HL-60 (cell line): ENCODE results near the gene IGFBP2.

Source experiments
- DNase-seq, 2 experiments: peaks; one replicate each; pipeline ENCODE4 v3.0.0-alpha.2; 2010 to 2020; ENCODE audit warnings: low read depth in 1 of 2, low spot score in 1 of 2
- H3K27ac ChIP-seq: fragments of 250-450 bp; sonication (Bioruptor Pico); replicated peaks from 2 replicates; pipeline ENCODE4 v1.5.1; 2020; ENCODE audit warnings: mild to moderate bottlenecking, moderate library complexity
- H3K27me3 ChIP-seq: fragments of 250-450 bp; sonication (Bioruptor Pico); 2 replicates; pipeline ENCODE4 v1.5.1; 2021; ENCODE audit warnings: mild to moderate bottlenecking, moderate library complexity; ENCODE audit not compliant: insufficient read depth, poor library complexity, severe bottlenecking
- H3K4me3 ChIP-seq: replicated peaks from 2 replicates; pipeline ENCODE4 v1.5.1; 2011; ENCODE audit warnings: mild to moderate bottlenecking, control low read depth, low read length; ENCODE audit not compliant: insufficient read depth
- CTCF ChIP-seq: IDR thresholded peaks from one replicate; pipeline ENCODE4 v1.5.1; 2011; ENCODE audit warnings: low read length, control low read depth, inconsistent platforms; ENCODE audit not compliant: insufficient read depth
- GABPA ChIP-seq: IDR thresholded peaks from 2 replicates; pipeline ENCODE4 v1.6.1; 2012; ENCODE audit warnings: low read depth
- POLR2AphosphoS5 ChIP-seq: IDR thresholded peaks from 2 replicates; pipeline ENCODE4 v1.6.1; 2012; ENCODE audit warnings: low read depth
- REST ChIP-seq: IDR thresholded peaks from 2 replicates; pipeline ENCODE4 v1.6.1; 2012; ENCODE audit warnings: low read depth; ENCODE audit not compliant: insufficient replicate concordance
- SPI1 ChIP-seq: IDR thresholded peaks from 2 replicates; pipeline ENCODE4 v1.6.1; 2012; ENCODE audit warnings: low read depth, mild to moderate bottlenecking, borderline replicate concordance

The IGFBP2 gene

GRCh38 chr2:216618785-216619184 is 14.4 kb upstream of the IGFBP2 start:
- DNase-seq: no peak
- TF ChIP-seq CTCF: no peak
- TF ChIP-seq GABPA: no peak
- TF ChIP-seq POLR2AphosphoS5: no peak
- TF ChIP-seq REST: no peak
- TF ChIP-seq SPI1: no peak
- Histone ChIP-seq H3K27me3 (no peaks in the 10 kb centered on the region), H3K4me3 (no peak overlapping the region), H3K27ac (no peak overlapping the region)

- peak in 1 of 2 experiments; percentile 49 for DNase-seq
- Histone ChIP-seq H3K27ac (no peak overlapping the region), H3K27me3 (no peaks in the 10 kb centered on the region), H3K4me3 (no peak overlapping the region)
- no peak for TF ChIP-seq REST
- no peak for TF ChIP-seq SPI1
- TF ChIP-seq POLR2AphosphoS5: peak; percentile 36; the same call in 1 of the 2 replicates
- TF ChIP-seq CTCF: no peak
- no peak; the same call in 1 of the 2 replicates for TF ChIP-seq GABPA
These were observed 13.5 kb upstream of the IGFBP2 start for GRCh38 chr2:216619411-216620393.

GRCh38 chr2:216620786-216621185 is 12.4 kb upstream of the IGFBP2 start:
- TF ChIP-seq CTCF: no peak
- no peak for TF ChIP-seq REST
- no peak for TF ChIP-seq SPI1
- no peak for TF ChIP-seq GABPA
- TF ChIP-seq POLR2AphosphoS5: no peak
- no peak overlapping the region for H3K27ac ChIP-seq

More at GRCh38 chr2:216620786-216621185, 12.4 kb upstream of the IGFBP2 start:
- H3K4me3 ChIP-seq: no peak overlapping the region
- no peak for DNase-seq
- H3K27me3 ChIP-seq: no peaks in the 10 kb centered on the region
